SK-N-SH treated with all-trans-retinoic acid at 6 μM for 48 hours (cell line): ENCODE results near the gene ELOVL1.

Source experiments
- ARNTL ChIP-seq: fragments of 450-650 bp; formaldehyde crosslinking; IDR thresholded peaks from 2 replicates; pipeline ENCODE4 v1.5.0; 2020; ENCODE audit warnings: low read depth, mild to moderate bottlenecking, moderate library complexity, borderline replicate concordance
- BACH2 ChIP-seq: fragments of 250-450 bp; sonication (Bioruptor Pico); IDR thresholded peaks from 2 replicates; pipeline ENCODE4 v1.9.0; 2021; ENCODE audit warnings: mild to moderate bottlenecking, borderline replicate concordance
- ESRRG ChIP-seq: fragments of 250-450 bp; sonication (Bioruptor Pico); IDR thresholded peaks from 2 replicates; pipeline ENCODE4 v1.6.1; 2021; ENCODE audit warnings: mild to moderate bottlenecking
- PATZ1 ChIP-seq: fragments of 250-450 bp; sonication (Bioruptor Pico); IDR thresholded peaks from 2 replicates; pipeline ENCODE4 v1.8.0; 2020; ENCODE audit warnings: mild to moderate bottlenecking, moderate library complexity, borderline replicate concordance
- SNAI2 ChIP-seq: fragments of 250-450 bp; sonication (Bioruptor Pico); IDR thresholded peaks from 2 replicates; pipeline ENCODE4 v1.5.0; 2020; ENCODE audit warnings: mild to moderate bottlenecking, moderate library complexity
- ZC3H10 ChIP-seq: fragments of 250-450 bp; sonication (Bioruptor Pico); IDR thresholded peaks from 2 replicates; pipeline ENCODE4 v1.5.1; 2021; ENCODE audit warnings: mild to moderate bottlenecking, moderate library complexity
- ZFP3 ChIP-seq: fragments of 250-450 bp; sonication (Bioruptor Pico); IDR thresholded peaks from 2 replicates; pipeline ENCODE4 v1.5.0; 2020; ENCODE audit warnings: mild to moderate bottlenecking, moderate library complexity
- ZFP30 ChIP-seq: fragments of 450-650 bp; formaldehyde crosslinking; IDR thresholded peaks from 2 replicates; pipeline ENCODE4 v1.5.0; 2022; ENCODE audit warnings: mild to moderate bottlenecking, moderate library complexity

GRCh38 chr1:43398227-43398626 lies 30.4 kb upstream of the ELOVL1 start:
- TF ChIP-seq ZC3H10 (CRISPR knock-in tag) (no peak), SNAI2 (no peak), ZFP3 (CRISPR knock-in tag) (no peak), ARNTL (no peak), ESRRG (CRISPR knock-in tag) (no peak), ZFP30 (CRISPR knock-in tag) (no peak), PATZ1 (no peak), BACH2 (CRISPR knock-in tag) (no peak)
